Esophagus (tissue), 2 donors: Measurements from ENCODE around the gene RUNX2. TPM values are rescaled to one million over a fixed set of nuclear protein-coding genes. Genes with fewer than 3 reads are reported as not detected.

Experiments used
- H3K27ac ChIP-seq, 2 donors: one replicate each; pipeline ENCODE4 v1.5.1; 2013; ENCODE audit warnings: low read depth in 2 of 2, mild to moderate bottlenecking in 2 of 2, inconsistent platforms in 1 of 2, low read length in 1 of 2, moderate library complexity in 1 of 2
- H3K27me3 ChIP-seq, 2 donors: one replicate each; pipeline ENCODE4 v1.6.1; 2013; ENCODE audit warnings: low read length in 2 of 2, control low read depth in 1 of 2, mild to moderate bottlenecking in 1 of 2; ENCODE audit not compliant: insufficient read depth in 2 of 2, control insufficient read depth in 1 of 2
- H3K36me3 ChIP-seq, 2 donors: one replicate each; pipeline ENCODE4 v1.6.1; 2013; ENCODE audit warnings: low read length in 1 of 2; ENCODE audit not compliant: control insufficient read depth in 2 of 2, insufficient read depth in 2 of 2
- H3K4me1 ChIP-seq, 2 donors: one replicate each; pipeline ENCODE4 v1.6.1; 2013; ENCODE audit warnings: low read length in 1 of 2; ENCODE audit not compliant: control insufficient read depth in 2 of 2, insufficient read depth in 2 of 2
- H3K4me3 ChIP-seq, 2 donors: one replicate each; pipeline ENCODE4 v1.5.1; 2013; ENCODE audit warnings: low read length in 2 of 2, mild to moderate bottlenecking in 2 of 2, low read depth in 1 of 2, moderate library complexity in 1 of 2
- H3K9me3 ChIP-seq, 2 donors: one replicate each; pipeline ENCODE4 v1.6.1; 2013; ENCODE audit warnings: mild to moderate bottlenecking in 2 of 2, low read depth in 1 of 2, low read length in 1 of 2, moderate library complexity in 1 of 2; ENCODE audit not compliant: control insufficient read depth in 2 of 2, insufficient read depth in 1 of 2
- WGBS, 2 donors: extraction: QIAGEN DNeasy Blood & Tissue Kit; methylation state at CpG; one replicate each; pipeline ENCODE4 v1.1.7; 2013; 5-methylcytosine and 5-hydroxymethylcytosine counted together
- polyA plus RNA-seq, 2 donors: library from polyadenylated mRNA; stranded (reverse); fragments of 200-250 nt; gene quantifications; one replicate each; pipeline ENCODE4 v1.2.3, GENCODE V29; 2013
- donor health status: healthy with polysubstance abuse.
- donor health status: Bipolar disorder and iron deficiency.

The RUNX2 gene
- polyA plus RNA-seq, 2 donors: 0.31 to 0.75 TPM

- peaks cover 0 to 6% of the 10 kb centered on the region in 2 donors for H3K4me1 ChIP-seq
- no peak overlapping the region for H3K27ac ChIP-seq
- no peak overlapping the region for H3K4me3 ChIP-seq
- no peaks in the 10 kb centered on the region for H3K27me3 ChIP-seq
- H3K9me3 ChIP-seq: no peaks in the 10 kb centered on the region
- 81 to 94% methylated on average over 5 of the region's 5 CpGs for WGBS, 2 donors
- no peaks in the 10 kb centered on the region for H3K36me3 ChIP-seq
Measured at GRCh38 chr6:45679163-45679562, 351.0 kb downstream of the RUNX2 start.

- Histone ChIP-seq H3K27me3 (no peaks in the 10 kb centered on the region), H3K9me3 (no peaks in the 10 kb centered on the region), H3K4me3 (no peak overlapping the region), H3K4me1 (peaks cover 0 to 6% of the 10 kb centered on the region in 2 donors), H3K36me3 (no peaks in the 10 kb centered on the region), H3K27ac (no peak overlapping the region)
- WGBS, 2 donors: 93 to 95% methylated on average over 2 of the region's 2 CpGs
Measured at GRCh38 chr6:45679631-45680030, 351.5 kb downstream of the RUNX2 start.

GRCh38 chr6:45681860-45682511 lies 353.9 kb downstream of the RUNX2 start:
- H3K36me3 ChIP-seq: no peaks in the 10 kb centered on the region
- no peak overlapping the region for H3K4me3 ChIP-seq
- no peaks in the 10 kb centered on the region for H3K9me3 ChIP-seq
- H3K4me1 ChIP-seq: no peaks in the 10 kb centered on the region
- no peak overlapping the region for H3K27ac ChIP-seq
- H3K27me3 ChIP-seq: no peaks in the 10 kb centered on the region
- WGBS, 2 donors: 59 to 65% methylated on average over 4 of the region's 4 CpGs

- Histone ChIP-seq H3K4me3 (no peak overlapping the region), H3K27ac (no peak overlapping the region), H3K4me1 (no peaks in the 10 kb centered on the region), H3K27me3 (no peaks in the 10 kb centered on the region), H3K36me3 (no peaks in the 10 kb centered on the region), H3K9me3 (no peaks in the 10 kb centered on the region)
Measured at GRCh38 chr6:45684476-45684875, 356.3 kb downstream of the RUNX2 start.

GRCh38 chr6:45685076-45685475 lies 356.9 kb downstream of the RUNX2 start:
- Histone ChIP-seq H3K27me3 (no peaks in the 10 kb centered on the region), H3K4me1 (no peaks in the 10 kb centered on the region), H3K9me3 (no peaks in the 10 kb centered on the region), H3K4me3 (no peak overlapping the region), H3K27ac (no peak overlapping the region), H3K36me3 (no peaks in the 10 kb centered on the region)

- Histone ChIP-seq H3K9me3 (no peaks in the 10 kb centered on the region), H3K27me3 (no peaks in the 10 kb centered on the region)
Measured at GRCh38 chr6:45686841-45687569, 358.9 kb downstream of the RUNX2 start.

GRCh38 chr6:45687570-45687969 lies 359.4 kb downstream of the RUNX2 start:
- Histone ChIP-seq H3K27me3 (no peaks in the 10 kb centered on the region), H3K36me3 (no peaks in the 10 kb centered on the region), H3K4me1 (no peaks in the 10 kb centered on the region), H3K9me3 (no peaks in the 10 kb centered on the region), H3K27ac (no peak overlapping the region), H3K4me3 (no peak overlapping the region)
- 87% methylated on average over 9 of the region's 9 CpGs for WGBS, 2 donors

More at GRCh38 chr6:45686841-45687569, 358.9 kb downstream of the RUNX2 start:
- Histone ChIP-seq H3K36me3 (no peaks in the 10 kb centered on the region), H3K27ac (no peak overlapping the region), H3K4me3 (no peak overlapping the region), H3K4me1 (no peaks in the 10 kb centered on the region)
- 81 to 83% methylated on average over 8 of the region's 8 CpGs for WGBS, 2 donors

GRCh38 chr6:45688180-45688579 lies 360.1 kb downstream of the RUNX2 start:
- Histone ChIP-seq H3K9me3 (no peaks in the 10 kb centered on the region), H3K4me3 (no peak overlapping the region), H3K27ac (no peak overlapping the region), H3K36me3 (no peaks in the 10 kb centered on the region), H3K4me1 (no peaks in the 10 kb centered on the region), H3K27me3 (no peaks in the 10 kb centered on the region)
- 91 to 100% methylated on average over 1 of the region's 1 CpG for WGBS, 2 donors

- no peak overlapping the region for H3K27ac ChIP-seq
- no peak overlapping the region for H3K4me3 ChIP-seq
- WGBS, 2 donors: 96 to 98% methylated on average over 2 of the region's 2 CpGs
Measured at GRCh38 chr6:45689926-45690615, 361.9 kb downstream of the RUNX2 start.

More at GRCh38 chr6:45689926-45690615, 361.9 kb downstream of the RUNX2 start:
- no peaks in the 10 kb centered on the region for H3K9me3 ChIP-seq
- no peaks in the 10 kb centered on the region for H3K27me3 ChIP-seq
- no peaks in the 10 kb centered on the region for H3K4me1 ChIP-seq
- no peaks in the 10 kb centered on the region for H3K36me3 ChIP-seq
